ENCODE data around the gene FRY. TPM values are rescaled to one million over a fixed set of nuclear protein-coding genes. Genes with fewer than 3 reads are reported as not detected.

FRY gene
- total and polyA plus RNA-seq, 4 donors: 6.2 to 31.2 (median 12.7) TPM

- no peak for TF ChIP-seq ZBTB33 (IDR thresholded peaks at IDR 0.05)
- TF ChIP-seq MAX (IDR thresholded peaks at IDR 0.05): no peak
- TF ChIP-seq SP1 (IDR thresholded peaks at IDR 0.05): no peak
These were observed 86.1 kb downstream of the FRY start (continued) for GRCh38 chr13:32117701-32118100.

GRCh38 chr13:32121316-32121715 is 89.7 kb downstream of the FRY start:
- H3K4me1 ChIP-seq (ENCODE audit: control insufficient read depth in 4 of 4, insufficient read depth in 4 of 4, low read length in 3 of 4): no peaks in the 10 kb centered on the region
- no peak for TF ChIP-seq MAX (IDR thresholded peaks at IDR 0.05)
- TF ChIP-seq REST (IDR thresholded peaks at IDR 0.05): no peak
- no peak for TF ChIP-seq HNF4A (conservative IDR thresholded peaks at IDR 0.05)
- no peak for TF ChIP-seq GABPA (IDR thresholded peaks at IDR 0.05 in 1 of 2, conservative IDR thresholded peaks at IDR 0.05 in 1 of 2)
- no peak for TF ChIP-seq SP1 (IDR thresholded peaks at IDR 0.05)
- no peak for TF ChIP-seq FOXA1 (IDR thresholded peaks at IDR 0.05)
- TF ChIP-seq FOXA2 (IDR thresholded peaks at IDR 0.05): no peak
- no peak for TF ChIP-seq JUND (IDR thresholded peaks at IDR 0.05)
- no peak for TF ChIP-seq ATF3 (IDR thresholded peaks at IDR 0.05)
- no peak for TF ChIP-seq TAF1 (conservative IDR thresholded peaks at IDR 0.05)
- TF ChIP-seq CTCF (IDR thresholded peaks at IDR 0.05; ENCODE audit: low read depth, low read length, missing input control): no peak
- no peak for TF ChIP-seq RXRA (IDR thresholded peaks at IDR 0.05)
- no peak for TF ChIP-seq EGR1 (IDR thresholded peaks at IDR 0.05; ENCODE audit: low read depth in 2 of 2)
- TF ChIP-seq ZBTB33 (IDR thresholded peaks at IDR 0.05): no peak
- no peak for TF ChIP-seq RAD21 (IDR thresholded peaks at IDR 0.05)
- no peak overlapping the region for H3K27ac ChIP-seq (ENCODE audit: low read depth in 1 of 2, low read length in 2 of 2)
- DNase-seq (ENCODE audit: low spot score): no peak
- peaks cover 0 to 8% (median under 1%) of the 10 kb centered on the region in 4 donors for H3K36me3 ChIP-seq (ENCODE audit: control insufficient read depth in 4 of 4, insufficient read depth in 3 of 4, low read depth in 1 of 4, low read length in 3 of 4)
- H3K9ac ChIP-seq (ENCODE audit: low read depth in 1 of 2, low read length in 2 of 2): no peak overlapping the region
- no peak overlapping the region for H3K4me3 ChIP-seq (ENCODE audit: low read depth in 1 of 3, low read length in 3 of 3)
- H3K9me3 ChIP-seq (ENCODE audit: control insufficient read depth in 4 of 4, low read length in 3 of 4): no peaks in the 10 kb centered on the region
- 97% methylated on average over 3 of the region's 3 CpGs for WGBS
- H3K27me3 ChIP-seq (ENCODE audit: control insufficient read depth in 4 of 4, insufficient read depth in 4 of 4, low read length in 3 of 4): no peaks in the 10 kb centered on the region
